ENCODE measurements around the gene CCL16. TPM values are rescaled to one million over a fixed set of nuclear protein-coding genes. Genes with fewer than 3 reads are reported as not detected.

CCL16 gene
- total RNA-seq, 1 donor from 2014 or later = not detected

GRCh38 chr17:35991075-35991474 lies 9.8 kb upstream of the CCL16 start:
- Mint-ChIP-seq H3K4me1 (ENCODE audit: unreplicated experiment) (peaks cover 18% of the 10 kb centered on the region), H3K27me3 (ENCODE audit: unreplicated experiment) (no peaks in the 10 kb centered on the region), H3K27ac (ENCODE audit: unreplicated experiment) (no peak overlapping the region), H3K36me3 (ENCODE audit: low read depth, unreplicated experiment) (no peaks in the 10 kb centered on the region), H3K9me3 (ENCODE audit: unreplicated experiment) (no peaks in the 10 kb centered on the region), H3K4me3 (ENCODE audit: unreplicated experiment) (no peak overlapping the region)
- TF ChIP-seq CTCF (IDR thresholded peaks at IDR 0.05; ENCODE audit: unreplicated experiment) = no peak
- DNase-seq (ENCODE audit: low spot score) = no peak

- Mint-ChIP-seq H3K4me1 (ENCODE audit: unreplicated experiment) (peaks cover 25% of the 10 kb centered on the region), H3K27me3 (ENCODE audit: unreplicated experiment) (no peaks in the 10 kb centered on the region), H3K27ac (ENCODE audit: unreplicated experiment) (peak overlapping the region; percentile 45), H3K4me3 (ENCODE audit: unreplicated experiment) (no peak overlapping the region), H3K9me3 (ENCODE audit: unreplicated experiment) (no peaks in the 10 kb centered on the region), H3K36me3 (ENCODE audit: low read depth, unreplicated experiment) (no peaks in the 10 kb centered on the region)
- TF ChIP-seq CTCF (IDR thresholded peaks at IDR 0.05; ENCODE audit: unreplicated experiment) = no peak
- DNase-seq (ENCODE audit: low spot score) = no peak
Measured at GRCh38 chr17:35988164-35988563, 6.9 kb upstream of the CCL16 start.

- Mint-ChIP-seq H3K4me3 (ENCODE audit: unreplicated experiment) (no peak within 1 kb of the TSS), H3K27me3 (ENCODE audit: unreplicated experiment) (no peaks in the 10 kb centered on the region), H3K4me1 (ENCODE audit: unreplicated experiment) (peaks cover 25% of the 10 kb centered on the region), H3K36me3 (ENCODE audit: low read depth, unreplicated experiment) (no peaks in the 10 kb centered on the region), H3K9me3 (ENCODE audit: unreplicated experiment) (no peaks in the 10 kb centered on the region), H3K27ac (ENCODE audit: unreplicated experiment) (no peak within 1 kb of the TSS)
- TF ChIP-seq CTCF (IDR thresholded peaks at IDR 0.05; ENCODE audit: unreplicated experiment) = no peak
- no peak for DNase-seq (ENCODE audit: low spot score)
Measured at GRCh38 chr17:35986643-35987042, 5.3 kb upstream of the CCL16 start, which contains the start of gene CCL14. Gene CCL14 (minus strand): TSS chr17:35986729. CDS start chr17:35986649, 80 bp downstream.

- Mint-ChIP-seq H3K4me3 (ENCODE audit: unreplicated experiment) (no peak overlapping the region), H3K27ac (ENCODE audit: unreplicated experiment) (no peak overlapping the region), H3K27me3 (ENCODE audit: unreplicated experiment) (peaks cover 4% of the 10 kb centered on the region), H3K9me3 (ENCODE audit: unreplicated experiment) (no peaks in the 10 kb centered on the region), H3K36me3 (ENCODE audit: low read depth, unreplicated experiment) (no peaks in the 10 kb centered on the region), H3K4me1 (ENCODE audit: unreplicated experiment) (peaks cover 25% of the 10 kb centered on the region)
- no peak for TF ChIP-seq CTCF (IDR thresholded peaks at IDR 0.05; ENCODE audit: unreplicated experiment)
- DNase-seq (ENCODE audit: low spot score) = no peak
Measured at GRCh38 chr17:35984140-35984539, 2.8 kb upstream of the CCL16 start.

GRCh38 chr17:35982409-35983191 lies 1.3 kb upstream of the CCL16 start:
- no peak for TF ChIP-seq CTCF (IDR thresholded peaks at IDR 0.05; ENCODE audit: unreplicated experiment)
- Mint-ChIP-seq H3K27me3 (ENCODE audit: unreplicated experiment) (peaks cover 6% of the 10 kb centered on the region), H3K36me3 (ENCODE audit: low read depth, unreplicated experiment) (no peaks in the 10 kb centered on the region), H3K9me3 (ENCODE audit: unreplicated experiment) (no peaks in the 10 kb centered on the region), H3K4me1 (ENCODE audit: unreplicated experiment) (peaks cover 16% of the 10 kb centered on the region), H3K4me3 (ENCODE audit: unreplicated experiment) (no peak overlapping the region), H3K27ac (ENCODE audit: unreplicated experiment) (no peak overlapping the region)
- DNase-seq (ENCODE audit: low spot score) = no peak

Measured in endothelial cell (in vitro differentiated cells).